C1 segment of cervical spinal cord (tissue), 14 donors: ENCODE measurements around the gene KRTAP10-5.

ENCODE experiments used
- DNase-seq, 14 donors: peaks; one replicate each; lab custom pipeline; 2025; lab: John Stamatoyannopoulos, UW

KRTAP10-5 gene

DNA sequence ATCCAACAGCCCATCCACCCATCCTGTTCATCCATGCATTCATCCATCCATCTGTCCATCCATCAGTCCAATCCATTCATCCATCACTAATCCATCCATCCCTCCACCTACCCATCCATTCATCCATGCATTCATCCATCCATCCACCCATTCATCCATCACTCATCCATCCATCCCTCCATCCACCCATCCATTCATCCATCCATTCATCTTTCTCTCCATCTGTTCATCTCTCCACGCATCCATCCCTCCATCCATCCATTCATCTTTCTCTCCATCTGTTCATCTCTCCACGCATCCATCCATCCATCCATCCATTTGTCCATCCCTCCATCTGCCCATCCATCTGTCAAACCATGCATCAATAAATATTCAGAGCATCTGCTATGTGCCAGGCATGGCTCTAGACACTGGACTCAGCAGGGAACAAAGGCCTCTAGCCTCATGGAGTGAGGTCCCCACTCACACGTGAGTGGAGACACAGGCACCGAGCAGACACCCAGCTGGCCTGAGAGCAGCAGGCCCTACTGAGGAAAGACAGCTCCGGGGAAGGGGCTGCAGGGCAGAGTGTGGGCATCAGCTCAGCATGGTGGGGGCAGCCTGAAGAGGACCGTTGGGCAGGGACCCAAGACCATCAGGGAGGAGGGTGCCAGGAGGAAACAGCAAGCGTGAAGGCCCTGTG lies 50.0 kb downstream of the KRTAP10-5 start:
- no peak for DNase-seq

- no peak for DNase-seq
These were observed 50.8 kb downstream of the KRTAP10-5 start for GRCh38 chr21:44529503-44530125.
